Spleen (tissue), 11 donors: ENCODE measurements around the gene FILIP1L. TPM values are rescaled to one million over a fixed set of nuclear protein-coding genes. Genes with fewer than 3 reads are reported as not detected.
A peak's percentile ranks its signal among the peaks of the same experiment; 100 is the strongest.

Source experiments
- DNase-seq: peaks from one replicate; pipeline ENCODE4 v3.0.0-alpha.2; 2020
- H3K27ac ChIP-seq, 8 donors: fragments of 200-600 bp; sonication (generic) in 7 of 8; 1 replicate in 4 of 8; 2 replicates in 4 of 8; pipeline versions ENCODE4 v1.5.0 to v1.8.0; 2016 to 2021; ENCODE audit warnings: inconsistent platforms in 4 of 8, mild to moderate bottlenecking in 4 of 8, moderate library complexity in 1 of 8
- H3K27me3 ChIP-seq, 7 donors: fragments of 200-600 bp; sonication (generic) in 6 of 7; replicated peaks in 1 of 7; 1 replicate in 4 of 7; 2 replicates in 3 of 7; pipeline versions ENCODE4 v1.5.0 to v1.8.0; 2016 to 2021; ENCODE audit warnings: inconsistent platforms in 3 of 7, mild to moderate bottlenecking in 1 of 7
- H3K36me3 ChIP-seq, 6 donors: fragments of 200-600 bp; sonication (generic) in 5 of 6; 1 replicate in 4 of 6; 2 replicates in 2 of 6; pipeline versions ENCODE4 v1.5.0 to v1.8.0; 2016 to 2021; ENCODE audit warnings: inconsistent platforms in 2 of 6
- H3K4me1 ChIP-seq, 6 donors: fragments of 200-600 bp; sonication (generic) in 5 of 6; 1 replicate in 3 of 6; 2 replicates in 3 of 6; pipeline versions ENCODE4 v1.5.0 to v1.8.0; 2016 to 2021; ENCODE audit warnings: inconsistent platforms in 3 of 6
- H3K4me3 ChIP-seq, 8 donors: fragments of 200-600 bp; sonication (generic) in 7 of 8; 1 replicate in 4 of 8; 2 replicates in 4 of 8; pipeline versions ENCODE4 v1.5.0 to v1.8.0; 2016 to 2021; ENCODE audit warnings: inconsistent platforms in 4 of 8, mild to moderate bottlenecking in 4 of 8, moderate library complexity in 2 of 8
- H3K9me3 ChIP-seq, 8 donors: fragments of 200-600 bp; sonication (generic) in 7 of 8; 1 replicate in 4 of 8; 2 replicates in 4 of 8; pipeline versions ENCODE4 v1.5.0 to v1.8.0; 2016 to 2021; ENCODE audit warnings: inconsistent platforms in 4 of 8
- POLR2A ChIP-seq, 3 donors: fragments of 450-650 bp; IDR thresholded peaks; one replicate each; pipeline ENCODE4 v1.5.1; 2017; ENCODE audit warnings: antibody characterized with exemption in 3 of 3, mild to moderate bottlenecking in 1 of 3
- POLR2AphosphoS5 ChIP-seq, 3 donors: sonication (generic); formaldehyde crosslinking; IDR thresholded peaks; one replicate each; pipeline ENCODE4 v1.5.1; 2017; ENCODE audit warnings: antibody characterized with exemption in 3 of 3
- WGBS, 5 donors: extraction: QIAGEN DNeasy Blood & Tissue Kit in 3 of 5; methylation state at CpG; one replicate each; pipeline versions ENCODE4 v1.1.5 to v1.1.7; 2013 to 2018; 5-methylcytosine and 5-hydroxymethylcytosine counted together
- intact Hi-C: fragments of 100-400 bp; cut with DNase I; formaldehyde crosslinking; loops from one replicate; pipeline ENCODE4 v1.15.0; 2023; ENCODE audit warnings: low total_unique reads
- polyA plus RNA-seq, 3 donors: library from polyadenylated mRNA; stranded (reverse); fragments of 200-250 nt; gene quantifications; one replicate each; pipeline ENCODE4 v1.2.1, GENCODE V29; 2013
- total RNA-seq, 7 donors: library from RNA; depleted of rRNA in 3 of 7; stranded (reverse); fragments of >200 nt in 3 of 7; fragmentation: NEBNext Ultra II Directional in 4 of 7; extraction: Animal tissue kit (Norgen Biotek cat#: 25700) in 4 of 7; gene quantifications; one replicate each; pipeline versions ENCODE4 v1.1.0 to v1.2.1, GENCODE V29; 2016 to 2021
- TF ChIP-seq, protein P1 (sequence below), 11 experiments: fragments of 200-600 bp in 7 of 11; fragments of 450-650 bp in 4 of 11; sonication (generic) in 4 of 11; IDR thresholded peaks in 8 of 11; conservative IDR thresholded peaks in 3 of 11; 1 replicate in 7 of 11; 2 replicates in 4 of 11; pipeline versions ENCODE4 v1.4.0 to v1.8.0; 2016 to 2021; ENCODE audit warnings: antibody characterized with exemption in 11 of 11, inconsistent platforms in 4 of 11, mild to moderate bottlenecking in 1 of 11
- donor health status: healthy with polysubstance abuse.
- donor health status: DM: no; HTN: no; CAD: no; lungs with moderate emphysema.
- donor health status: DM: no; HTN: no; CAD: no.
- donor health status: Bipolar disorder and iron deficiency.
- donor health status: healthy.
- donor health status: DM: no; HTN: no; CAD: no.
- donor health status: DM: yes; HTN: yes; CAD: no.

The FILIP1L gene
- total and polyA plus RNA-seq, 10 donors, result 11.1 to 47.7 (median 30.9) TPM

- Histone ChIP-seq H3K4me3 (no peak overlapping the region), H3K9me3 (no peaks in the 10 kb centered on the region), H3K36me3 (no peaks in the 10 kb centered on the region), H3K27ac (peak overlapping the region in 4 of 8 donors; percentile 9 to 41 (median 18)), H3K27me3 (no peaks in the 10 kb centered on the region), H3K4me1 (peaks cover 0 to 20% (median 4%) of the 10 kb centered on the region in 6 donors)
- intact Hi-C loops, result no loop called here
- no peak for DNase-seq
- no peak for TF ChIP-seq POLR2AphosphoS5 (IDR thresholded peaks at IDR 0.05)
- no peak for TF ChIP-seq POLR2A (IDR thresholded peaks at IDR 0.05)
- TF ChIP-seq, protein P1, sequence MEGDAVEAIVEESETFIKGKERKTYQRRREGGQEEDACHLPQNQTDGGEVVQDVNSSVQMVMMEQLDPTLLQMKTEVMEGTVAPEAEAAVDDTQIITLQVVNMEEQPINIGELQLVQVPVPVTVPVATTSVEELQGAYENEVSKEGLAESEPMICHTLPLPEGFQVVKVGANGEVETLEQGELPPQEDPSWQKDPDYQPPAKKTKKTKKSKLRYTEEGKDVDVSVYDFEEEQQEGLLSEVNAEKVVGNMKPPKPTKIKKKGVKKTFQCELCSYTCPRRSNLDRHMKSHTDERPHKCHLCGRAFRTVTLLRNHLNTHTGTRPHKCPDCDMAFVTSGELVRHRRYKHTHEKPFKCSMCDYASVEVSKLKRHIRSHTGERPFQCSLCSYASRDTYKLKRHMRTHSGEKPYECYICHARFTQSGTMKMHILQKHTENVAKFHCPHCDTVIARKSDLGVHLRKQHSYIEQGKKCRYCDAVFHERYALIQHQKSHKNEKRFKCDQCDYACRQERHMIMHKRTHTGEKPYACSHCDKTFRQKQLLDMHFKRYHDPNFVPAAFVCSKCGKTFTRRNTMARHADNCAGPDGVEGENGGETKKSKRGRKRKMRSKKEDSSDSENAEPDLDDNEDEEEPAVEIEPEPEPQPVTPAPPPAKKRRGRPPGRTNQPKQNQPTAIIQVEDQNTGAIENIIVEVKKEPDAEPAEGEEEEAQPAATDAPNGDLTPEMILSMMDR (IDR thresholded peaks at IDR 0.05 in 8 of 11, conservative IDR thresholded peaks at IDR 0.05 in 3 of 11), result peak in 4 of 11 experiments; percentile 15 to 50 (median 29)
- WGBS, 5 donors, result 70 to 77% (median 74%) methylated on average over 7 of the region's 7 CpGs
Measured at GRCh38 chr3:100089812-100090668, 24.3 kb downstream of the FILIP1L start.

GRCh38 chr3:100088735-100089368 is 25.4 kb downstream of the FILIP1L start:
- H3K9me3 ChIP-seq, result no peaks in the 10 kb centered on the region
- intact Hi-C loops, result no loop called here
- H3K36me3 ChIP-seq, result no peaks in the 10 kb centered on the region
- TF ChIP-seq, protein P1 (IDR thresholded peaks at IDR 0.05 in 8 of 11, conservative IDR thresholded peaks at IDR 0.05 in 3 of 11), result no peak
- TF ChIP-seq POLR2AphosphoS5 (IDR thresholded peaks at IDR 0.05), result no peak
- no peak for TF ChIP-seq POLR2A (IDR thresholded peaks at IDR 0.05)
- H3K4me1 ChIP-seq, result peaks cover 0 to 31% (median 7%) of the 10 kb centered on the region in 6 donors
- H3K4me3 ChIP-seq, result no peak overlapping the region
- H3K27ac ChIP-seq, result no peak overlapping the region
- no peak for DNase-seq
- no peaks in the 10 kb centered on the region for H3K27me3 ChIP-seq
- 80 to 89% (median 87%) methylated on average over 2 of the region's 2 CpGs for WGBS, 5 donors

DNA sequence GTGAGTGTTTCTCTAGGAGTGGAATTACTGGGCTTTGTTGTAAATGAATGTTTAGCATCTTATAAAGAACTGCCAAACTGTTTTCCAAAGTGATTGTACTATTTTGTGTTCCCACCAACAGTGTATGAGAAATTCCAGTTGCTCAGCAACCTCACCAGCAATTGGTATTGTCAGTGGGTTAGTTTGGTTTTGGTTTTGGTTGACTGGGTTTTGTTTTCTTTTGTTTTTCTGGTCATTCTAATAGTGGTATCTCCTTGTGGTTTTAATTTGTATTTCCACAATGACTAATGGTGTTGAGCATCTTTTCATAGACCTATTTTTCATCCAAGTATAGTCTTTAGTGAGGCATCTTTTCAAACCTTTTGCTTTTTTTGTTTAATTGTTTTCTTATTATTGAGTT is 27.1 kb downstream of the FILIP1L start:
- Histone ChIP-seq H3K4me1 (peaks cover 0 to 31% (median 9%) of the 10 kb centered on the region in 6 donors), H3K27ac (no peak overlapping the region), H3K36me3 (no peaks in the 10 kb centered on the region), H3K27me3 (no peaks in the 10 kb centered on the region), H3K4me3 (no peak overlapping the region), H3K9me3 (no peaks in the 10 kb centered on the region)
- DNase-seq, result no peak
- intact Hi-C loops, result no loop called here
- TF ChIP-seq, protein P1 (IDR thresholded peaks at IDR 0.05 in 8 of 11, conservative IDR thresholded peaks at IDR 0.05 in 3 of 11), result no peak
- TF ChIP-seq POLR2A (IDR thresholded peaks at IDR 0.05) (no peak), POLR2AphosphoS5 (IDR thresholded peaks at IDR 0.05) (no peak)

- Histone ChIP-seq H3K9me3 (no peaks in the 10 kb centered on the region), H3K27me3 (no peaks in the 10 kb centered on the region), H3K4me1 (peaks cover 0 to 31% (median 9%) of the 10 kb centered on the region in 6 donors), H3K4me3 (no peak overlapping the region), H3K27ac (no peak overlapping the region), H3K36me3 (no peaks in the 10 kb centered on the region)
- WGBS, 5 donors, result 91 to 98% (median 95%) methylated on average over 1 of the region's 1 CpG
- DNase-seq, result no peak
- no peak for TF ChIP-seq POLR2AphosphoS5 (IDR thresholded peaks at IDR 0.05)
- TF ChIP-seq POLR2A (IDR thresholded peaks at IDR 0.05), result no peak
- TF ChIP-seq, protein P1 (IDR thresholded peaks at IDR 0.05 in 8 of 11, conservative IDR thresholded peaks at IDR 0.05 in 3 of 11), result no peak
- intact Hi-C loops, result no loop called here
Measured at GRCh38 chr3:100086401-100086800, 27.9 kb downstream of the FILIP1L start.
